ENCODE data around the gene PTPRC.

DNA sequence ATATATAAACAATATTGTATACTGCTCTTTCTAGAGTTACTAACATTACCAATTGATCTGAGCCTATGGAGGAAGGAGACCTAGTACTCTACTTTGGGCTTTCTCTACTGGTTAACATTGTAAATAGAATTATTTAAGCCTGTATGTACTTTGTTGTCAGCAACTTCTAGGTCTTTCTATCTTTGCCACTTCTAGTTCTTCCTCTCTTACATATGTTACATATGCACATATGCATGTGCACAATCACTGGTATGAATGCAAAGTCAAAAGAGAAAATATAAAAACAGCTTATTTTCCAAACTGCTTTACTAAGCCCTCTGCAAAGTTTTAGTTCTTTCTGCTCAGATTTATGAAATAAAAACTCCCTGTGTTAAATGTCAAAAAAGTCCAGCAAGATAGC lies 84.3 kb downstream of the PTPRC start:
- no peak for TF ChIP-seq POLR2A (IDR thresholded peaks at IDR 0.05; ENCODE audit: extremely low read depth, insufficient read length)
- TF ChIP-seq, protein P1, sequence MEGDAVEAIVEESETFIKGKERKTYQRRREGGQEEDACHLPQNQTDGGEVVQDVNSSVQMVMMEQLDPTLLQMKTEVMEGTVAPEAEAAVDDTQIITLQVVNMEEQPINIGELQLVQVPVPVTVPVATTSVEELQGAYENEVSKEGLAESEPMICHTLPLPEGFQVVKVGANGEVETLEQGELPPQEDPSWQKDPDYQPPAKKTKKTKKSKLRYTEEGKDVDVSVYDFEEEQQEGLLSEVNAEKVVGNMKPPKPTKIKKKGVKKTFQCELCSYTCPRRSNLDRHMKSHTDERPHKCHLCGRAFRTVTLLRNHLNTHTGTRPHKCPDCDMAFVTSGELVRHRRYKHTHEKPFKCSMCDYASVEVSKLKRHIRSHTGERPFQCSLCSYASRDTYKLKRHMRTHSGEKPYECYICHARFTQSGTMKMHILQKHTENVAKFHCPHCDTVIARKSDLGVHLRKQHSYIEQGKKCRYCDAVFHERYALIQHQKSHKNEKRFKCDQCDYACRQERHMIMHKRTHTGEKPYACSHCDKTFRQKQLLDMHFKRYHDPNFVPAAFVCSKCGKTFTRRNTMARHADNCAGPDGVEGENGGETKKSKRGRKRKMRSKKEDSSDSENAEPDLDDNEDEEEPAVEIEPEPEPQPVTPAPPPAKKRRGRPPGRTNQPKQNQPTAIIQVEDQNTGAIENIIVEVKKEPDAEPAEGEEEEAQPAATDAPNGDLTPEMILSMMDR (IDR thresholded peaks at IDR 0.05; ENCODE audit: low read depth, low read length): no peak
- TF ChIP-seq MYC (IDR thresholded peaks at IDR 0.05; ENCODE audit: low read depth, low read length): no peak

Measured in NB4 (cell line).